K562 (cell line): Measurements from ENCODE around the gene TMEM247. TPM values are rescaled to one million over a fixed set of nuclear protein-coding genes. Genes with fewer than 3 reads are reported as not detected.

Experiments used
- ATAC-seq: fragments of 200-7000 bp; cut with Tn5 transposase; 3 replicates; pipeline ENCODE4 v1.9.1; 2020; ENCODE audit warnings: moderate library complexity
- BruUV-seq: library from RNA; stranded (reverse); fragments of 400-500 nt; replicated peaks from 2 replicates; lab custom pipeline; 2021; lab: Mats Ljungman, UMichigan
- CTCF ChIA-PET: fragments of 300-600 bp; formaldehyde crosslinking; extraction: SDS; loops from one replicate; lab custom pipeline; 2021; ENCODE audit warnings: low intra/inter-chr PET ratio; lab: Yijun Ruan, JAX
- POLR2A ChIA-PET: fragments of 300-600, 350-650 bp; sonication (Branson Sonifier 250); formaldehyde crosslinking; extraction: SDS; loops from one replicate; lab custom pipeline; 2021; ENCODE audit warnings: antibody characterized with exemption, inconsistent platforms; lab: Yijun Ruan, JAX
- DNase-seq, 4 experiments: peaks; one replicate each; pipeline versions ENCODE4 v3.0.0 to v3.0.0-alpha.2; 2011 to 2018; ENCODE audit warnings: low spot score in 3 of 4, mixed read lengths in 3 of 4; ENCODE audit errors: extremely low read depth in 1 of 4
- FAIRE-seq: peaks from 2 replicates; lab custom pipeline; 2011; peaks lifted over from hg19 to GRCh38; lab: Jason Lieb, UNC
- H2AFZ ChIP-seq: 2 replicates; pipeline ENCODE4 v1.6.0; 2011; ENCODE audit warnings: low read depth, low read length, control low read depth, inconsistent platforms
- H3K27ac ChIP-seq: fragments of 200-600 bp; 3 replicates; pipeline ENCODE4 v1.8.0; 2011; ENCODE audit warnings: low read depth, mild to moderate bottlenecking, control low read depth, inconsistent platforms, low read length, moderate library complexity, mixed read lengths; ENCODE audit errors: extremely low read depth
- H3K27me3 ChIP-seq, 2 experiments: fragments of 300-600 bp in 1 of 2; 2 replicates in 1 of 2; 3 replicates in 1 of 2; pipeline versions ENCODE4 v1.6.0 to v1.8.0; 2011; ENCODE audit warnings: inconsistent platforms in 2 of 2, low read length in 2 of 2, mild to moderate bottlenecking in 1 of 2, mixed read lengths in 1 of 2, moderate library complexity in 1 of 2; ENCODE audit not compliant: control insufficient read depth in 2 of 2, insufficient read depth in 2 of 2
- H3K36me3 ChIP-seq: fragments of 300-600 bp; 3 replicates; pipeline ENCODE4 v1.8.0; 2011; ENCODE audit warnings: mild to moderate bottlenecking, low read length, inconsistent platforms; ENCODE audit not compliant: control insufficient read depth, insufficient read depth
- H3K4me1 ChIP-seq, 2 experiments: fragments of 200-600 bp in 1 of 2; replicated peaks in 1 of 2; 2 replicates in 1 of 2; 3 replicates in 1 of 2; pipeline versions ENCODE4 v1.5.1 to v1.8.0; 2011; ENCODE audit warnings: inconsistent platforms in 2 of 2, low read length in 2 of 2, mild to moderate bottlenecking in 1 of 2, mixed read lengths in 1 of 2, moderate library complexity in 1 of 2; ENCODE audit not compliant: control insufficient read depth in 2 of 2, insufficient read depth in 2 of 2
- H3K4me2 ChIP-seq: 2 replicates; pipeline ENCODE4 v1.6.1; 2011; ENCODE audit warnings: low read length, control low read depth, inconsistent platforms, mixed read lengths; ENCODE audit not compliant: insufficient read depth
- H3K4me3 ChIP-seq: fragments of 200-600 bp; sonication (generic), shearing (Covaris generic); 2 replicates; pipeline ENCODE4 v1.5.1; 2016; ENCODE audit warnings: control low read depth, inconsistent platforms
- H3K79me2 ChIP-seq: fragments of 200-600 bp; 3 replicates; pipeline ENCODE4 v1.8.0; 2011; ENCODE audit warnings: low read length, inconsistent platforms; ENCODE audit not compliant: control insufficient read depth, insufficient read depth
- H3K9ac ChIP-seq, 2 experiments: 2 replicates each; pipeline versions ENCODE4 v1.6.0 to v1.6.1; 2011; ENCODE audit warnings: low read depth in 2 of 2, low read length in 2 of 2, control low read depth in 1 of 2, inconsistent platforms in 1 of 2, mild to moderate bottlenecking in 1 of 2, mixed read lengths in 1 of 2; ENCODE audit not compliant: insufficient read depth in 1 of 2
- H3K9me1 ChIP-seq: one replicate; pipeline ENCODE4 v1.6.0; 2011; ENCODE audit warnings: inconsistent platforms, mild to moderate bottlenecking, low read length, moderate library complexity; ENCODE audit not compliant: control insufficient read depth, insufficient read depth
- H3K9me3 ChIP-seq: replicated peaks from 2 replicates; pipeline ENCODE4 v1.5.1; 2011; ENCODE audit warnings: low read depth, low read length, inconsistent platforms; ENCODE audit not compliant: control insufficient read depth, insufficient read depth
- H4K20me1 ChIP-seq: replicated peaks from 2 replicates; pipeline ENCODE4 v1.6.1; 2011; ENCODE audit warnings: low read length, inconsistent platforms, mixed read lengths; ENCODE audit not compliant: control insufficient read depth, insufficient read depth
- FOXM1 ChIP-seq, 2 experiments: fragments of 450-650 bp in 1 of 2; sonication (generic) in 1 of 2; formaldehyde crosslinking in 1 of 2; IDR thresholded peaks; 2 replicates each; pipeline versions ENCODE4 v1.6.1 to v1.9.0; 2017 to 2022; ENCODE audit warnings: low read depth in 2 of 2, mild to moderate bottlenecking in 2 of 2, missing genetic modification reagents in 1 of 2, moderate library complexity in 1 of 2
- GTF3C2 ChIP-seq: IDR thresholded peaks from 3 replicates; pipeline ENCODE4 v1.6.1; 2011; ENCODE audit warnings: borderline replicate concordance, mild to moderate bottlenecking, moderate library complexity; ENCODE audit not compliant: insufficient read length; ENCODE audit errors: extremely low read depth
- MLLT1 ChIP-seq, 2 experiments: fragments of 450-650 bp; IDR thresholded peaks; 2 replicates each; pipeline ENCODE4 v1.6.1; 2016
- PHF20 ChIP-seq: fragments of 450-650 bp; IDR thresholded peaks from 2 replicates; pipeline ENCODE4 v1.6.1; 2018; ENCODE audit not compliant: partially characterized antibody
- TBL1XR1 ChIP-seq, 2 experiments: IDR thresholded peaks; 2 replicates each; pipeline ENCODE4 v1.6.1; 2012; ENCODE audit warnings: improper control_type of control experiment in 2 of 2, low read length in 2 of 2, mild to moderate bottlenecking in 1 of 2
- XRCC4 ChIP-seq: IDR thresholded peaks from one replicate; pipeline ENCODE4 v1.6.1; 2011; ENCODE audit not compliant: insufficient read depth, insufficient read length; ENCODE audit errors: extremely low read depth
- ZNF444 ChIP-seq: fragments of 250-450 bp; sonication (Bioruptor Pico); IDR thresholded peaks from 2 replicates; pipeline ENCODE4 v1.4.0; 2020; ENCODE audit warnings: mild to moderate bottlenecking, moderate library complexity
- in situ Hi-C: fragments of 300-500 bp; cut with MboI; formaldehyde crosslinking; loops from 4 replicates; pipeline ENCODE4 v1.15.0; 2018; ENCODE audit warnings: inconsistent platforms, mixed read lengths
- intact Hi-C: fragments of 100-400 bp; cut with micrococcal nuclease; formaldehyde crosslinking; loops from 2 replicates; pipeline ENCODE4 v1.14.2; 2022
- polyA plus RNA-seq, 8 experiments: library from polyadenylated mRNA; depleted of rRNA in 4 of 8; stranded (reverse) in 5 of 8; unstranded in 3 of 8; fragments of >200 nt; fragmentation: Nextera tagmentation in 2 of 8; fragmentation: Illumina TruSeq in 1 of 8; extraction: Ambion mirVana in 2 of 8; extraction: Trizol in 1 of 8; gene quantifications; 2 replicates each; pipeline versions ENCODE4 v1.2.1 to v1.2.3, GENCODE V29; 2011 to 2014; ENCODE audit warnings: inconsistent platforms in 1 of 8, missing spikeins in 1 of 8
- total RNA-seq, 7 experiments: library from RNA; depleted of rRNA in 6 of 7; stranded (reverse); fragments of >200 nt in 6 of 7; fragmentation: Illumina TruSeq in 2 of 7; extraction: Trizol in 2 of 7; gene quantifications; 2 replicates each; pipeline versions ENCODE4 v1.2.1 to v1.2.3, GENCODE V29; 2011 to 2021; ENCODE audit warnings: low replicate concordance in 1 of 7
- TF ChIP-seq, protein P1 (sequence below): fragments of 250-450 bp; sonication (Bioruptor Pico); IDR thresholded peaks from 2 replicates; pipeline ENCODE4 v1.5.0; 2021; ENCODE audit warnings: mild to moderate bottlenecking, borderline replicate concordance
- TF ChIP-seq, protein P2 (sequence below): sonication (generic); IDR thresholded peaks from 2 replicates; pipeline ENCODE4 v1.6.1; 2016

TMEM247 gene
- total and polyA plus RNA-seq, 9 of the 15 experiments (the other 6 are each of a cell fraction or from before 2014, with no cell fraction given), result 0.24 to 4.7 (median 3.1) TPM

- TF ChIP-seq MLLT1 (IDR thresholded peaks at IDR 0.05), result no peak
- TF ChIP-seq, protein P1, sequence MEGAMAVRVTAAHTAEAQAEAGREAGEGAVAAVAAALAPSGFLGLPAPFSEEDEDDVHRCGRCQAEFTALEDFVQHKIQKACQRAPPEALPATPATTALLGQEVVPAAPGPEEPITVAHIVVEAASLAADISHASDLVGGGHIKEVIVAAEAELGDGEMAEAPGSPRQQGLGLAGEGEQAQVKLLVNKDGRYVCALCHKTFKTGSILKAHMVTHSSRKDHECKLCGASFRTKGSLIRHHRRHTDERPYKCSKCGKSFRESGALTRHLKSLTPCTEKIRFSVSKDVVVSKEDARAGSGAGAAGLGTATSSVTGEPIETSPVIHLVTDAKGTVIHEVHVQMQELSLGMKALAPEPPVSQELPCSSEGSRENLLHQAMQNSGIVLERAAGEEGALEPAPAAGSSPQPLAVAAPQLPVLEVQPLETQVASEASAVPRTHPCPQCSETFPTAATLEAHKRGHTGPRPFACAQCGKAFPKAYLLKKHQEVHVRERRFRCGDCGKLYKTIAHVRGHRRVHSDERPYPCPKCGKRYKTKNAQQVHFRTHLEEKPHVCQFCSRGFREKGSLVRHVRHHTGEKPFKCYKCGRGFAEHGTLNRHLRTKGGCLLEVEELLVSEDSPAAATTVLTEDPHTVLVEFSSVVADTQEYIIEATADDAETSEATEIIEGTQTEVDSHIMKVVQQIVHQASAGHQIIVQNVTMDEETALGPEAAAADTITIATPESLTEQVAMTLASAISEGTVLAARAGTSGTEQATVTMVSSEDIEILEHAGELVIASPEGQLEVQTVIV (CRISPR knock-in tag), result no peak
- TF ChIP-seq TBL1XR1 (IDR thresholded peaks at IDR 0.05; ENCODE audit: low read length in 2 of 2), result no peak
- TF ChIP-seq ZNF444 (CRISPR knock-in tag), result no peak
- TF ChIP-seq XRCC4, result no peak
These were observed 34.6 kb upstream of the TMEM247 start (continued) for GRCh38 chr2:46444732-46445131.

GRCh38 chr2:46445556-46445955, 33.8 kb upstream of the TMEM247 start:
- no peaks in the 10 kb centered on the region for H3K9me1 ChIP-seq
- peaks cover 13% of the 10 kb centered on the region; the same call in 2 of the 3 replicates for H3K79me2 ChIP-seq
- DNase-seq (no peak), ATAC-seq (no peak), FAIRE-seq (peak; percentile 42)
- no peak overlapping the region for H3K4me2 ChIP-seq
- H3K9ac ChIP-seq, result no peak overlapping the region
- BruUV-seq, result no TSS peak
- H3K27me3 ChIP-seq, result no peaks in the 10 kb centered on the region
- H2AFZ ChIP-seq, result no peak overlapping the region
- no peaks in the 10 kb centered on the region for H3K9me3 ChIP-seq
- no peak overlapping the region for H3K4me3 ChIP-seq
- no peaks in the 10 kb centered on the region; the same call in 1 of the 2 replicates for H4K20me1 ChIP-seq
- H3K36me3 ChIP-seq, result peaks cover 2% of the 10 kb centered on the region; the same call in 1 of the 3 replicates
- in situ Hi-C loops (no loop called here), intact Hi-C loops (no loop called here)
- H3K4me1 ChIP-seq, result peaks cover 0 to 1% of the 10 kb centered on the region in 2 experiments; a peak in 1 of 5 replicates
- ChIA-PET CTCF (no interaction called here), POLR2A (interaction anchor here (0.6 to 1.2 kb wide), 2 partner anchors 15 to 17 kb away, joined by 3 read pairs; no protein-coding TSS in a partner anchor)
- H3K27ac ChIP-seq, result no peak overlapping the region
- TF ChIP-seq PHF20 (no peak), GTF3C2 (no peak), FOXM1 (IDR thresholded peaks at IDR 0.05; ENCODE audit: low read depth) (no peak), FOXM1 (CRISPR knock-in tag; IDR thresholded peaks at IDR 0.05; ENCODE audit: low read depth) (no peak)
- TF ChIP-seq, protein P2, sequence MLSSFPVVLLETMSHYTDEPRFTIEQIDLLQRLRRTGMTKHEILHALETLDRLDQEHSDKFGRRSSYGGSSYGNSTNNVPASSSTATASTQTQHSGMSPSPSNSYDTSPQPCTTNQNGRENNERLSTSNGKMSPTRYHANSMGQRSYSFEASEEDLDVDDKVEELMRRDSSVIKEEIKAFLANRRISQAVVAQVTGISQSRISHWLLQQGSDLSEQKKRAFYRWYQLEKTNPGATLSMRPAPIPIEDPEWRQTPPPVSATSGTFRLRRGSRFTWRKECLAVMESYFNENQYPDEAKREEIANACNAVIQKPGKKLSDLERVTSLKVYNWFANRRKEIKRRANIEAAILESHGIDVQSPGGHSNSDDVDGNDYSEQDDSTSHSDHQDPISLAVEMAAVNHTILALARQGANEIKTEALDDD, result no peak
- TF ChIP-seq, protein P1 (CRISPR knock-in tag), result no peak
